ENCODE results near the gene DGCR6L.

DNA sequence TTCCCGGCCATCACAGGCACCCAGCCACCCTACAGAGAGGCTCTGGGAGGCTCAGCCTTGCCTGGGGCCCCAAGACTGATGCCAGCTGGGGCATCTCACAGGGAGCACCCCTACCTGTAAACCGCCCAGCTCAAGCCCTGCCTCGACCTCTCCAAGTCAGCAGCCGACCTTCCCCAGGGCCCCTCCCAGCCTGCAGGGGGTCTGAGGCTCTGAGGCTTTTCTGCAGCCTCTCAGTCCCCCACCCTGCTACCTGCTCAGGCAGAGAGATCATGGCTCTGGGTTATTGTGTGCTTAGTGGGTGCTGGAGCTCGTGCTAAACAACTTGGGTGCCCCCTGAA is 28.6 kb downstream of the DGCR6L start:
- TF ChIP-seq, protein P1, sequence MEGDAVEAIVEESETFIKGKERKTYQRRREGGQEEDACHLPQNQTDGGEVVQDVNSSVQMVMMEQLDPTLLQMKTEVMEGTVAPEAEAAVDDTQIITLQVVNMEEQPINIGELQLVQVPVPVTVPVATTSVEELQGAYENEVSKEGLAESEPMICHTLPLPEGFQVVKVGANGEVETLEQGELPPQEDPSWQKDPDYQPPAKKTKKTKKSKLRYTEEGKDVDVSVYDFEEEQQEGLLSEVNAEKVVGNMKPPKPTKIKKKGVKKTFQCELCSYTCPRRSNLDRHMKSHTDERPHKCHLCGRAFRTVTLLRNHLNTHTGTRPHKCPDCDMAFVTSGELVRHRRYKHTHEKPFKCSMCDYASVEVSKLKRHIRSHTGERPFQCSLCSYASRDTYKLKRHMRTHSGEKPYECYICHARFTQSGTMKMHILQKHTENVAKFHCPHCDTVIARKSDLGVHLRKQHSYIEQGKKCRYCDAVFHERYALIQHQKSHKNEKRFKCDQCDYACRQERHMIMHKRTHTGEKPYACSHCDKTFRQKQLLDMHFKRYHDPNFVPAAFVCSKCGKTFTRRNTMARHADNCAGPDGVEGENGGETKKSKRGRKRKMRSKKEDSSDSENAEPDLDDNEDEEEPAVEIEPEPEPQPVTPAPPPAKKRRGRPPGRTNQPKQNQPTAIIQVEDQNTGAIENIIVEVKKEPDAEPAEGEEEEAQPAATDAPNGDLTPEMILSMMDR (IDR thresholded peaks at IDR 0.05) = no peak
- no peak for TF ChIP-seq POLR2A (IDR thresholded peaks at IDR 0.05)

Data from uterus (tissue), 2 donors.